Hepatocyte (in vitro differentiated cells): Measurements from ENCODE around the gene RBMS1. TPM values are rescaled to one million over a fixed set of nuclear protein-coding genes. Genes with fewer than 3 reads are reported as not detected.

Source experiments
- DNase-seq: peaks from one replicate; pipeline ENCODE4 v3.0.0-alpha.2; 2016; ENCODE audit warnings: low spot score
- H2AFZ ChIP-seq: fragments of 200-600 bp; sonication (generic); 2 replicates; pipeline ENCODE4 v1.6.0; 2016; ENCODE audit warnings: antibody characterized with exemption, mild to moderate bottlenecking
- H3K27ac ChIP-seq: fragments of 200-600 bp; sonication (generic); 2 replicates; pipeline ENCODE4 v1.5.1; 2016; ENCODE audit warnings: mild to moderate bottlenecking
- H3K27me3 ChIP-seq: fragments of 200-600 bp; sonication (generic); 2 replicates; pipeline ENCODE4 v1.6.1; 2016
- H3K36me3 ChIP-seq: fragments of 200-600 bp; sonication (generic); replicated peaks from 2 replicates; pipeline ENCODE4 v1.5.1; 2016; ENCODE audit warnings: low read depth; ENCODE audit not compliant: insufficient read depth
- H3K4me1 ChIP-seq: fragments of 200-600 bp; sonication (generic); 2 replicates; pipeline ENCODE4 v1.5.1; 2016; ENCODE audit warnings: mild to moderate bottlenecking, moderate library complexity; ENCODE audit not compliant: insufficient read depth
- H3K4me2 ChIP-seq: fragments of 200-600 bp; sonication (generic); 2 replicates; pipeline ENCODE4 v1.6.0; 2016
- H3K4me3 ChIP-seq: fragments of 200-600 bp; sonication (generic); 2 replicates; pipeline ENCODE4 v1.5.1; 2016; ENCODE audit warnings: mild to moderate bottlenecking
- H3K79me2 ChIP-seq: fragments of 200-600 bp; sonication (generic); 2 replicates; pipeline ENCODE4 v1.6.0; 2017; ENCODE audit warnings: mild to moderate bottlenecking
- H3K9me2 ChIP-seq: fragments of 200-600 bp; sonication (generic); replicated peaks from 2 replicates; pipeline ENCODE4 v1.6.0; 2017; ENCODE audit warnings: mild to moderate bottlenecking; ENCODE audit not compliant: insufficient read depth
- H3K9me3 ChIP-seq: fragments of 200-600 bp; sonication (generic); 2 replicates; pipeline ENCODE4 v1.5.1; 2016; ENCODE audit warnings: low read depth, mild to moderate bottlenecking
- H4K20me1 ChIP-seq: fragments of 200-600 bp; sonication (generic); 2 replicates; pipeline ENCODE4 v1.6.0; 2016; ENCODE audit warnings: mild to moderate bottlenecking; ENCODE audit not compliant: insufficient read depth, poor library complexity, severe bottlenecking
- EZH2 ChIP-seq: fragments of 200-600 bp; sonication (generic); IDR thresholded peaks from 2 replicates; pipeline ENCODE4 v1.6.1; 2016; ENCODE audit warnings: antibody characterized with exemption, mild to moderate bottlenecking, borderline replicate concordance
- EZH2phosphoT487 ChIP-seq: fragments of 200-600 bp; sonication (generic); IDR thresholded peaks from one replicate; pipeline ENCODE4 v1.6.1; 2018; ENCODE audit warnings: antibody characterized with exemption, mild to moderate bottlenecking, low read depth, moderate library complexity; ENCODE audit not compliant: unreplicated experiment, severe bottlenecking
- WGBS: methylation state at CpG from one replicate; pipeline ENCODE4 v1.1.6; 2016; ENCODE audit warnings: low lambda C conversion rate; ENCODE audit errors: missing lambda C conversion rate; 5-methylcytosine and 5-hydroxymethylcytosine counted together
- polyA plus RNA-seq: library from polyadenylated mRNA; unstranded; fragments of >200 nt; fragmentation: Nextera tagmentation; extraction: Ambion mirVana; gene quantifications from 2 replicates; pipeline ENCODE4 v1.2.1, GENCODE V29; 2016
- total RNA-seq: library from RNA; depleted of rRNA; stranded (reverse); fragments of >200 nt; gene quantifications from 2 replicates; pipeline ENCODE4 v1.2.3, GENCODE V29; 2014
- TF ChIP-seq, protein P1 (sequence below): fragments of 200-600 bp; sonication (generic); IDR thresholded peaks from 2 replicates; pipeline ENCODE4 v1.5.1; 2016; ENCODE audit warnings: antibody characterized with exemption, mild to moderate bottlenecking; ENCODE audit not compliant: poor library complexity

Gene RBMS1
- total and polyA plus RNA-seq, 2 experiments from 2014 or later, result 87.9 to 103 TPM

GRCh38 chr2:160301420-160301819, 192.2 kb downstream of the RBMS1 start:
- Histone ChIP-seq H3K27ac (no peak overlapping the region), H3K36me3 (no peaks in the 10 kb centered on the region), H3K9me3 (no peaks in the 10 kb centered on the region), H3K79me2 (peaks cover 9% of the 10 kb centered on the region), H3K4me3 (no peak overlapping the region), H3K4me1 (peaks cover 4% of the 10 kb centered on the region), H3K9me2 (no peaks in the 10 kb centered on the region), H4K20me1 (no peaks in the 10 kb centered on the region), H2AFZ (no peak overlapping the region), H3K27me3 (no peaks in the 10 kb centered on the region), H3K4me2 (no peak overlapping the region)
- WGBS, result 94% methylated on average over 2 of the region's 2 CpGs
- no peak for DNase-seq
- TF ChIP-seq, protein P1, sequence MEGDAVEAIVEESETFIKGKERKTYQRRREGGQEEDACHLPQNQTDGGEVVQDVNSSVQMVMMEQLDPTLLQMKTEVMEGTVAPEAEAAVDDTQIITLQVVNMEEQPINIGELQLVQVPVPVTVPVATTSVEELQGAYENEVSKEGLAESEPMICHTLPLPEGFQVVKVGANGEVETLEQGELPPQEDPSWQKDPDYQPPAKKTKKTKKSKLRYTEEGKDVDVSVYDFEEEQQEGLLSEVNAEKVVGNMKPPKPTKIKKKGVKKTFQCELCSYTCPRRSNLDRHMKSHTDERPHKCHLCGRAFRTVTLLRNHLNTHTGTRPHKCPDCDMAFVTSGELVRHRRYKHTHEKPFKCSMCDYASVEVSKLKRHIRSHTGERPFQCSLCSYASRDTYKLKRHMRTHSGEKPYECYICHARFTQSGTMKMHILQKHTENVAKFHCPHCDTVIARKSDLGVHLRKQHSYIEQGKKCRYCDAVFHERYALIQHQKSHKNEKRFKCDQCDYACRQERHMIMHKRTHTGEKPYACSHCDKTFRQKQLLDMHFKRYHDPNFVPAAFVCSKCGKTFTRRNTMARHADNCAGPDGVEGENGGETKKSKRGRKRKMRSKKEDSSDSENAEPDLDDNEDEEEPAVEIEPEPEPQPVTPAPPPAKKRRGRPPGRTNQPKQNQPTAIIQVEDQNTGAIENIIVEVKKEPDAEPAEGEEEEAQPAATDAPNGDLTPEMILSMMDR, result no peak
- TF ChIP-seq EZH2, result no peak
- TF ChIP-seq EZH2phosphoT487, result no peak

DNA sequence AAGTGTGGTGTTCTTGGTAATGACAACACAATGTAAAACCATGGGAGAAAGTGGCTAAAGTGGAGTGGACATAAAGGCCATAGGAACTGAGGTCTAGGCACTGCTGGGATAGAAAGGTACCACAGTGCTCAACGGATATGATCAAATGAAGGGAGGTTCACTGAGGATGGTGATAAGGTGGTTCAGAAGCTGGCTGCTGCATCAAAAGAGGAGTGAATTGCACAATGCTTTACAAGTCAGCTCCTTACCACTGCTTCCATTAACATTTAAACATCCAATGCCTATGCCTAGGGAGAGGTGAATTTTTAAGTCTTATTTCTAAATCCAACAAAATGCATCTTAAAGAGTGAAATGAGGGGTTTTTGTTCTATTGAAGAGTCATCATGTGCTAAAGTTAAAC, 193.4 kb downstream of the RBMS1 start:
- Histone ChIP-seq H3K4me3 (no peak overlapping the region), H3K4me1 (peaks cover 8% of the 10 kb centered on the region), H3K4me2 (no peak overlapping the region), H3K27ac (no peak overlapping the region), H3K9me2 (no peaks in the 10 kb centered on the region), H3K79me2 (peaks cover 7% of the 10 kb centered on the region), H3K27me3 (no peaks in the 10 kb centered on the region), H3K36me3 (no peaks in the 10 kb centered on the region), H4K20me1 (no peaks in the 10 kb centered on the region), H3K9me3 (no peaks in the 10 kb centered on the region), H2AFZ (no peak overlapping the region)
- TF ChIP-seq EZH2, result no peak
- no peak for TF ChIP-seq EZH2phosphoT487
- TF ChIP-seq, protein P1, result no peak
- 88% methylated on average over 1 of the region's 1 CpG for WGBS
- DNase-seq, result no peak

DNA sequence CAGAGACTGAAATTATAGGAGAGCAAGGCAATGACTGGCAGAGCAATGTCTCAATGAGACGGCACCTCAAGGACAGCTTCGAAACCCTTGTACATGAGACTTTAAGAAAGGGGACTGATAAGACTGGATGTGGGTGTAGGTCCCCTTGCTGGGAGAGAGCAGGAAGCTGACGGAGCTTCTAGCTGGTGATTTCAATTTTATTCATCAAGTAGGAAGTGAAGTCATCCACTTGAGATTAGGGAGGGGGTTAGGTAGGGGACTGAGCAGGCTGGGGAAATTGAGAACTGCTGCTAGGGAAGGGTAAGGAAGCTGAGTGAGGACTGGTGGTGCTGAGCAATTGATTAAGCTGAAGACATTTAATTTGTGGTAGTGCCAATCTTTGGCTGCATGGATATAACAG, 194.1 kb downstream of the RBMS1 start:
- Histone ChIP-seq H3K27ac (no peak overlapping the region), H3K79me2 (peaks cover 7% of the 10 kb centered on the region), H4K20me1 (no peaks in the 10 kb centered on the region), H3K27me3 (no peaks in the 10 kb centered on the region), H3K4me1 (peaks cover 14% of the 10 kb centered on the region), H3K4me2 (no peak overlapping the region), H3K9me2 (no peaks in the 10 kb centered on the region), H3K36me3 (no peaks in the 10 kb centered on the region), H3K4me3 (no peak overlapping the region), H3K9me3 (no peaks in the 10 kb centered on the region), H2AFZ (no peak overlapping the region)
- TF ChIP-seq EZH2 (no peak), EZH2phosphoT487 (no peak)
- TF ChIP-seq, protein P1, result no peak
- WGBS, result 94% methylated on average over 3 of the region's 3 CpGs
- DNase-seq, result no peak

DNA sequence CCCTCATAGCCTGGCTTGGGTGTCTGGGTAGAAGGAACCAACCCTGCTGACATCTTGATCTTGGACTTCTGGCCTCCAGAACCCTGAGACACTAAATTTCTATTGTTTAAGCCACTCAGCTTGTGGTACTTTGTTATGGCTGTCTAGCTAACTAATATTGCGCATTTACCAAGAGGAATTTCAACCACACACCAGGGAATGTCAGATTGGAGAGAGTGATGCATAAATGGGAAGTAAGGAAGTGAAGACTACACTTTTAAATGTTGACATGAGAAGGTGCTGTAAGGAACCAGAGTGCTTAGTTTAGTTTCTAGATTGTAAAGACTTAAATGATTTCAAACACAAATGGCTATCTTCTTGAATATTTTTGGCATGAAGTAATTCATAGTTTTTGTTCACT, 194.6 kb downstream of the RBMS1 start:
- TF ChIP-seq EZH2phosphoT487 (no peak), EZH2 (no peak)
- TF ChIP-seq, protein P1, result no peak
- WGBS, result 96% methylated on average over 1 of the region's 1 CpG
- no peak for DNase-seq
- H3K79me2 ChIP-seq, result peaks cover 7% of the 10 kb centered on the region
- no peak overlapping the region for H3K27ac ChIP-seq
- no peak overlapping the region for H3K4me3 ChIP-seq
- no peak overlapping the region for H2AFZ ChIP-seq
- H3K27me3 ChIP-seq, result no peaks in the 10 kb centered on the region
- no peaks in the 10 kb centered on the region for H3K9me2 ChIP-seq
- H3K4me2 ChIP-seq, result no peak overlapping the region
- H3K36me3 ChIP-seq, result no peaks in the 10 kb centered on the region
- H3K9me3 ChIP-seq, result no peaks in the 10 kb centered on the region
- H4K20me1 ChIP-seq, result no peaks in the 10 kb centered on the region
- H3K4me1 ChIP-seq, result peaks cover 19% of the 10 kb centered on the region
